ENCODE measurements around the gene RASEF.

DNA sequence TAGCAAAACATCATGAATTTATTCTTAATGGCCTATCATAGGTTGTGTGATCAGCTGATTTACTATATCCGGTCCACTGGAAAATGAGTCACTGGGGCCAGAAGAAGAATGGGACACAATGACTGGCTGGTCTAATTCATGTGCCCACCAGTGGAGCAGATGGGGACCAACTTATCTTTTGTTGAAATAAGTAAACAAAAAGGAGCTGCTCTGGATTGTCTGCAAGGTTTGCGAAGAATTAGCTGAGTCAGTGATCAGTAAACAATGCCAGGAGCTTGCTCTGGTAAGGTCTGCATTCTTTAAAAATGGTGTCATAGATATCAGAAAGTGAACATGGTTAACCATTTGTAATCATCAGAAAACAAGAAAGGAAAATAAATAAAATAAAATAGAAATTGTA, 128.0 kb downstream of the RASEF start:
- TF ChIP-seq EZH2phosphoT487 (IDR thresholded peaks at IDR 0.05; ENCODE audit: borderline replicate concordance, low read length) (no peak), EZH2 (IDR thresholded peaks at IDR 0.05; ENCODE audit: low read length, unreplicated experiment) (no peak)
- TF ChIP-seq, protein P1, sequence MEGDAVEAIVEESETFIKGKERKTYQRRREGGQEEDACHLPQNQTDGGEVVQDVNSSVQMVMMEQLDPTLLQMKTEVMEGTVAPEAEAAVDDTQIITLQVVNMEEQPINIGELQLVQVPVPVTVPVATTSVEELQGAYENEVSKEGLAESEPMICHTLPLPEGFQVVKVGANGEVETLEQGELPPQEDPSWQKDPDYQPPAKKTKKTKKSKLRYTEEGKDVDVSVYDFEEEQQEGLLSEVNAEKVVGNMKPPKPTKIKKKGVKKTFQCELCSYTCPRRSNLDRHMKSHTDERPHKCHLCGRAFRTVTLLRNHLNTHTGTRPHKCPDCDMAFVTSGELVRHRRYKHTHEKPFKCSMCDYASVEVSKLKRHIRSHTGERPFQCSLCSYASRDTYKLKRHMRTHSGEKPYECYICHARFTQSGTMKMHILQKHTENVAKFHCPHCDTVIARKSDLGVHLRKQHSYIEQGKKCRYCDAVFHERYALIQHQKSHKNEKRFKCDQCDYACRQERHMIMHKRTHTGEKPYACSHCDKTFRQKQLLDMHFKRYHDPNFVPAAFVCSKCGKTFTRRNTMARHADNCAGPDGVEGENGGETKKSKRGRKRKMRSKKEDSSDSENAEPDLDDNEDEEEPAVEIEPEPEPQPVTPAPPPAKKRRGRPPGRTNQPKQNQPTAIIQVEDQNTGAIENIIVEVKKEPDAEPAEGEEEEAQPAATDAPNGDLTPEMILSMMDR (conservative IDR thresholded peaks at IDR 0.05; ENCODE audit: low read depth, low read length) = no peak
